HL-60/S4 treated with phorbol 12-myristate 13-acetate at 8.2 ng/mL for 4 days and 3 days (cell line): ENCODE data around the gene GRAP.

ENCODE experiments used
- in situ Hi-C: fragments of 300-500 bp; cut with MboI; formaldehyde crosslinking; loops from 2 replicates; pipeline ENCODE4 v1.15.0; 2022; ENCODE audit warnings: low sequenced_read_pairs

GRAP gene

GRCh38 chr17:19019041-19019941 is 27.5 kb downstream of the GRAP start:
- in situ Hi-C loops, result no loop called here

- in situ Hi-C loops, result no loop called here
Observed at GRCh38 chr17:19018600-19018950, 28.2 kb downstream of the GRAP start.

GRCh38 chr17:19017804-19018599 is 28.8 kb downstream of the GRAP start:
- in situ Hi-C loops, result no loop called here

- in situ Hi-C loops, result no loop called here
Observed at GRCh38 chr17:19017401-19017800, 29.4 kb downstream of the GRAP start.

GRCh38 chr17:19016881-19017280 is 29.9 kb downstream of the GRAP start:
- in situ Hi-C loops, result no loop called here

DNA sequence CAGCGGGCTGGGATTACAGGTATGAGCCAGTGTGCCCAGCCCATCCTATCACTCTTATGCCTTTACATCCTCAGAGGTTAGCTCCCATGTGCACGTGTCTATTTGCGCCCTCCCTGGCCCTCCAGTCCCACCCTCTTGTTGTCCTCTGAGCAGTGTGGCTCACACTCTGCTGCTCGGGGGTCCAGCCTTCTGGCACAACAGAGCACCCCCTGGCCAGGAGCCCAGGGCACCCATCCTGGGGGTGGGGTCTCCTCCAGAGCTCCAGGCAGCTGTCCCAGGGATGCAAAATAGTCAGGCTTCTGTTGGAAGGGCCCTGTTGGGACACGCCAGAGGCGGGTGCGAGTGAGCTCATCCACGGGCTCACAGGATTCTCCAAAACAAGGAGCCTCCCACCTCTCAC is 30.5 kb downstream of the GRAP start:
- in situ Hi-C loops, result no loop called here

DNA sequence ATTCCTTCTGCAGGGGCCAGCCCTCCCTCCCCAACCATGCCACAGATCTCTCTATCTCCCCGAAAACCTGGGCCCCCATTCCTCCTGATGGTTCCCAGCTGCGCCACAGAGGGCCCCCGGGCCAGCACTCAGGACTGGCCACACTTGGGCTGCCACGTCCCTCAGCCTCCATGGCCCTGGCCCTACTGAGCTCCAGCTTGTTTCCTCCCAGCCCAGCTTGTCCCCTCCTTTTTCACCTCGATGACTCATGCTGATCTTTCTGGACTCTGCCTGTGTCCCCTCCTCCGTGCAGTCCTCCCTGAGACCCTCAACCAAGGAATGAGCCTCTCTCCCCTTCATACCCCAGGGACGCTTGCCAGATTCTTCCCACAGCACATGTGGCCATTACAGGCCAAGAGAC is 31.3 kb downstream of the GRAP start:
- in situ Hi-C loops, result no loop called here

DNA sequence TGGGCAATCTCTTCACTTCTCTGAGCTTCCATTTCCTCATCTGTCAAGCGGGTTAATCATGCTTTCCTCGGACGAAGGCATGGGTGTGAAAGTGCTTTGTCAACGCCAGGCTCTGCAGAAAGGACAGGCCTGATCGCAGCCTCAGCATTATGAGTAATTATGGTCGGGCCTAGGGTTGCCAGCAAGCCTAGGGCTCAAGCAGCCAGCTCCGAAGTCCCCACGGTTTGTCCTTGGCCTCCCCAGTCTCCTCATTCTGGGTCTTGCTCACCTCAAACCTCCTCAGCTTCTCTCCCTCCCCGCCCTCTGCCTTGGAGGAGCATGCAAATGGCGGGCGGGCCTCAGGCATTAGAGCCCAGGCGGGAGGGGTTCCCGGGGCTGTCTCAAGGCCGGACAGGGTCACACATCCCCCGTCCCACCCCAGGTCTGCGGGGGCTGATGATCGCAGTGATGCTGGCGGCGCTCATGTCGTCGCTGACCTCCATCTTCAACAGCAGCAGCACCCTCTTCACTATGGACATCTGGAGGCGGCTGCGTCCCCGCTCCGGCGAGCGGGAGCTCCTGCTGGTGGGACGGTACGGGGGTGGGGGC is 32.0 kb downstream of the GRAP start:
- in situ Hi-C loops, result no loop called here

GRCh38 chr17:19013806-19014627 is 32.7 kb downstream of the GRAP start:
- in situ Hi-C loops, result no loop called here

DNA sequence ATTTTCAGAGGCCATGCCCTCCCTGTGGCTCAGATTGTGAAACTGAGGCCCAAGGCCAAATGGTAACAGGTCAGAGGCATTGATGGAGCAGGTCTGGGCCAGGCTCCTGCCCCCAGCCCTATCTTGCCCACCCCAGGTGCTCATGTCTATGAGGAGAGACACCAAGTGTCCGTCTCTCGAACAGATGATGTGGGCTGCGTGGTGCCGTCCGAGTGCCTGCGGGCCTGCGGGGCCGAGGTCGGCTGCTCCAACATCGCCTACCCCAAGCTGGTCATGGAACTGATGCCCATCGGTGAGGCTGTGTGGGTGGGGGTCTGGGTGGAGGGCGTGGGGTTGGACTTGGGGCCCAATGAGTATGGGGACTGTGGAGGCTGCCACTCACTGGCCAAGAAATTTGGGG is 33.5 kb downstream of the GRAP start:
- in situ Hi-C loops, result no loop called here

DNA sequence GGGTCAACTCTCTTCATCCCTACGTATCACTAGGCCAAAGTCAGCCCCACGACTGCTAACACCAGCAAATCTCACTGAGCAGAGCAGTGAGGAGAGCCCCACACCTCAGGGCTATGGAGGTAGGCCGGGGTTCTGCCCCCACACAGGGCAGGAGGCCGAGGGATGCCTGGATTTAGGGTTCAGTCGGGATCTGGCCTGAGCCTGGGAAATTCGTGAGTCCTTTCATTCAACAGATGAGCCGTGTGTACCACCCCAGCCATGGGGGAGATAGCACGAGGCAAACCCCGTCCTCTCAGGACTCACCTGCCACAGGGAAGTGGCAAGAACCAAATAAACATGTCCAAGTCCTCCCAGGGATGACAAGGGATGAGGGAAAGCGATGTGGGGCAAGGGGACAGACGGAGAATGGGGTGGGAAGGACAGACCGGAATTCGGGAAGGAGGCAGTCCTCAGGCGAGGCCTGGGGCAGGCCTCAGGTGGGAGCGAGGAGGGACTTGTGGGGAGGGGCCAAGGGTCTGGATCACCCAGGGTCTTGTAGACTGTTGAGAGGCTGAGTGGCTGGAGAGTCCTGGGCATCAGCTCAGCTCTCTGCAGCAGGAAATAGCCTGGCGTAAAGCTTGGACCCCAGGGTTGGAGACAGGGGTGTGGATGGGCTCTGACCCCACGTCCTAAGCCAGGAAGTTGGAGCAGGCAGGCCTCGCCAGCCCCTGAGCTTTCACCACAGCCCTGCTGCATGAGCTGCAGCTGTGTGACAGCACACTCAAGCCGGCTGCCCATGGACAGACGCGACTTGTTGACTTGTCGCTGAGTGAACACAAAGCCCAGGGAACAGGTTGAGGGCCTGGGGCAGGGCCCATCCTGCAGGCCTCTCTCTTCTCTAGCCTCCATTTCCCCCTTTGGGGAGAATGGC is 34.3 kb downstream of the GRAP start:
- in situ Hi-C loops, result no loop called here

DNA sequence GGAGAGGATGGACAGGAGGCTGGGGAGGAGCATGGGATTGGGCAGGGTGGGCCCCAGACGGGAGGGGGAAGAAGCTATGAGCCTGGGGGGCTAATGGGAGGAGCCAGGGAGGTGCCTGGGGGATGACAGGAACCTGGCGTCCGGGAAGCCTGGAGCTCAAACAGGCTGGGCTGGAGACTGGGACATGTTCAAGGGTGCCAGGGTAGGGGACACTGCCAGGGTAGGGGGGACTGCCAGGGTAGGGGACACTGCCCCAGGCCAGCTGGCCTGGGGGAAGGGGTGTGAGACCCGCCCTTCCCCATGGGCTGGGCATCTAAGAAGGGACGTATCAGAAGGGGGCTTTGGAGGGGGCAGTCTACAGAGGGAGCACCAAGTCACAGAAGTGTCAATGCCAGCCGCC is 35.2 kb downstream of the GRAP start:
- in situ Hi-C loops, result no loop called here

DNA sequence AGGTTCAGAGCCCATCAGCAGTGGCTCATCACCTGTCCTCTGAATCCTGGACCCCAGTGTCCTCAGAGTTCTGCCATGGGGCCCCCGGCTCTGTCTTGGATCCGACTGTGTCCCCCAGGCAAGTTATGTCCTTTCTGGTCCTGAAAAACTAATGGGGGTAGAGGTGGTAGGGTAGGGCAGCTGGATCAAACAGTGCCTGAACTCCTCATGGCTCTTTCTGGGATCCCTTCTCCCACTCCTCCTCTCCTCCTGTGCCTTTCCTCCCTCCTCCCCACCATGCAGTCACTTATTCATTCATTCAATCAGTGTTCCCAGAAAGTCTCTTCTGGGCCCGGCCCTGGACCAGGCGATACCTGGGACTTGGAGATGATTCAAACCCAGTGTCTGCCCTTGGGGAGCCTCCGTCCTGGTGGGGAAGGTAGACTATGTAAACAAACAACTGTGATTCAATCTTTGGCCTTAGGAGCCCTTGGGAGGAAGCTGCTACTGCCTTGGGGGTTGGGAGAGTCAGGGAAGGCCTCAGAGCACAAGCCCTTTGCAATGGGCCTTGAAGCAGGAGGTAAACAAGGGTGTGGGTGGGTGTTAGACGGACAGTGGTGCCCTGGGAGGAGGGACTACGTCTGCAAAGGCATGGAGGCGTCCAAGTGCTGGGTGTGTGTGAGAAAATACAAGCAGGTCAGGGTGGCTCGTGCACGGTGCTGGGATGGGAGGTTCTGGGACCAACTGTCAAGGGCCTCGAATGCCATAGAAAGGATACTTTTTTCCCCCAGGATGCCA is 35.8 kb downstream of the GRAP start:
- in situ Hi-C loops, result no loop called here

DNA sequence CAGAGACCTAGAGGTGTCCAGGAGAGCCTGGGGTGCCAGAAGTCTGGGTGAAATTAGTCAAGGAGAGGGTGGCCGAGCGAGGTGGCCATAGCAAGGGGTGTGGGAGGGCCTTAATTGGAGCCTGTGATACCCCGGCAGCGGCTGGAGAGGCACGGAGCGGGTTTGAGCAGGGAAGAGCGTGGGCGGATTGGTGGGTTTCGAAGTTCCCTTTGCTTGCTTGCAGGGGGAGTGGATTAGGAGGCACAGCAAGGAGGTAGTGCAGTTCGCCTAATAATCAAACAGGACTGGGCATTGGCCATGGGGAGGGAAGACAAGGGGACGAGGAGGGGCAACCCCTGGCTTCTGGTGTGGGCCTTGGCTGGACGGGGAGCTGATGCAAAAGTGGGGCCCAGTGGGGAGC is 36.8 kb downstream of the GRAP start:
- in situ Hi-C loops, result no loop called here

DNA sequence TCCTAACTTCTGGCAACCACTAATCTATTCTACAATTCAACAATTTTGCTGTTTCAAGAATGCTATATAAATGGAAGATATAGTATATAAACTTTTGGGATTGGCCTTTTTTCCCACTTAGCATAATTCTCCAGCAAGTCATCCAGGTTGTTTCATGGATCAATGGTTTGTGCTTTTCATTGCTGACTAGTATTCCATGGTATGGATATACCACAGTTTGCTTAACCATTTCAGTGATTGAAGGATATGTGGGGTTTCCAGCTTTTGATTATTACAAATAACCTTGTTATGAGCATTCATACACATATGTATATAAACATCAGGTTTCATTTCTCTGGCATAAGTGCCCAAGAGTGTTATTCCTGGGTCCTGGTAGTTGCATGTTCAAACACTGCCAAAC is 40.1 kb downstream of the GRAP start:
- in situ Hi-C loops, result no loop called here

DNA sequence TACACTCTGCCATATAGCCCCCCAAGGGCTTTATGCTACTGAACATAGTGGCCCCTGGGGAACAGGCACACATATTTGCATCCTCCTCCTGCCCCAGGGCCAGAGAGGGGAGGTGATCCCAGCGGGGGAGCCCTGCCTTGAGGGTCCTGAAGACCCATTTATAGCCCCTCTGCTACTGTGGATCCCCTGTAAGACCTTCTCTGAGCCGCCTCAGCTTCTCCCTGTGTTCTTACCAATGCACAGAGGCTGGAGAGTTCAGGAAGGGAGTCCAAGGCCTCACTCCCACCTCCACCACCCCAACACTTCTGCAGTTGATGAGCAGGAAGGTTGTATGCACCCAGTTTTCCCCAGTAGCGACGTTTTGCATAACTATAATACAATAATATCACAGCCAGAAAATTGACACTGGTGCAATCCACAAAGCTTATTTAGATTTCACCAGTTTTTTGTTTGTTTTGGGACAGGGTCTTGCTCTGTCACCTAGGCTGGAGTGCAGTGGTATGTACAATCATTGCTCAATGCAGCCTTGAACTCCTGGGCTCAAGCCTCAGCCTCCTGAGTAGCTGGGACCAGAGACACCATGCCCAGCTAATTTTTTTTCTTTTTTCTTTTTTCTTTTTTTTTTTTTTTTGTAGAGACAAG is 40.8 kb downstream of the GRAP start:
- in situ Hi-C loops, result no loop called here

DNA sequence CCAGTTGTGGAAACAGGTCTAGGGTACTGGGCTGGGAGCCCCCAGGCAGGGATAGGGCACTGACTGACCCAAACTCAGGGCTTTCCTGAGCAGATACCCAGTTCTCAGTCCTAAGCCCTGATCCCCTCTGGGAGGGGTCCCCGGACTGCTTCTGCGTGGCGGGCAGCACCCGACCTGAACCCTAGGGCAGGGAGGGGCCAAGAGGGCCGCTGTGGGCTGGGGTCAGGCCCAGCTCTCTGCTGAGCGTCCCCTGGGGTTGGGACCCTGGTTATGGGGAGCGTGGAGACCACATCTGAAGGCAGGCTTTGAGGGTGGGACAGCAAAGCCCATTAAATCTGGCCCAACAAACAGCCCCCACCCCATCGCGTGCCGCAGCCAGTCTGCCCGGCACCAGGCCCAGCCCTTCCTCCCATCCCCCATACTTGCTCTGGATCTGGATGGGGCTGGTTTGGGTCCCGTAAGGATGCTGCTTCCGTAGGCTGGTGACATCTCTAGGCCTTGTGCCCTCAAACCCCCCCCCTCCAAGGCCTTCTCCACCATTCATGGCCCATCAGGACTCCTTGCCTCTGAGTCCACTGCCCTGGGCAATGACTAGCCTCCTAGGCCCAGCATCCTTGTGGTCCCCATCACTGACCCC is 41.5 kb downstream of the GRAP start:
- in situ Hi-C loops, result no loop called here

GRCh38 chr17:19004421-19005136 is 42.2 kb downstream of the GRAP start, which contains the start of gene FAM83G:
Gene FAM83G, minus strand, starts transcription at chr17:19004764. Its CDS starts 723 bp downstream, at chr17:19004041.
- in situ Hi-C loops, result no loop called here
